ENCODE results near the gene DOLPP1.

DOLPP1 gene

GRCh38 chr9:129072171-129072570 lies 8.7 kb upstream of the DOLPP1 start:
- no peak for DNase-seq (ENCODE audit: low read depth)
- H3K4me3 ChIP-seq (replicated peaks; ENCODE audit: low read depth, low read length): no peak overlapping the region
- no peak for TF ChIP-seq CTCF (IDR thresholded peaks at IDR 0.05; ENCODE audit: low read length, missing control alignments)

- DNase-seq (ENCODE audit: low read depth): no peak
- TF ChIP-seq CTCF (IDR thresholded peaks at IDR 0.05; ENCODE audit: low read length, missing control alignments): no peak
- H3K4me3 ChIP-seq (replicated peaks; ENCODE audit: low read depth, low read length): no peak overlapping the region
These were observed 7.5 kb upstream of the DOLPP1 start for GRCh38 chr9:129073404-129073803.

- DNase-seq (ENCODE audit: low read depth): no peak
- no peak overlapping the region for H3K4me3 ChIP-seq (replicated peaks; ENCODE audit: low read depth, low read length)
- no peak for TF ChIP-seq CTCF (IDR thresholded peaks at IDR 0.05; ENCODE audit: low read length, missing control alignments)
These were observed 6.8 kb upstream of the DOLPP1 start for GRCh38 chr9:129074106-129074505.

DNA sequence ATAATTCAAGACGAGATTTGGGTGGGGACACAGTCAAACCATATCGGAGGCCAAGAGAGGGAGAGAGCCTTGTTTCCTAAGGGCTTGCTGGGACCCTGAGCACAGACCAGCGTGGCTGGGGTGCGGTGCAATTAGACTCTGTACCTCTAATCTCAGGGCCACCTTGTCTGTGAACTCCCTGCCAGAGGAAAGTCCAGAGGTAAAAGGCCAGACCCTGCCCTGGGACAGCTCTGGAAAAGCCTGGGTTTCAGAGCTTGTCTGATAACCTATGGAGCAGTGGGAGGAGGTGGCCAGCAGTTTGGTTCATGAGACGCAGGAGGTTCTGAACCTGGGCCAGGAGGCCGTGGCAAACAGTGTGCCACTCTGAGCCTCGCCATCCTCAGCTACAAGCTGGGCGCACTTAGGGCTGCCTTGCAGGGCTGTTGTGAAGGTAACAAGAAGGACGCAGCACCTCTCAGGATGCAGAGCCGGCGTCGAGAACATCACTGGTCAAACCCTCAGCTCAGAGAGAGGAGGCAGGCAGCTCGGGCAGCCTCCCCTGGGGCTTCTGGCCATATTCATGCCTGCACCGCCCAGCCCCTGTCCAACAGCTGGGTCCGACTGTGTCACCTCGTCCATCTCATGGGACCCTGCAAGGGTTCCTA lies 4.8 kb upstream of the DOLPP1 start:
- no peak overlapping the region for H3K4me3 ChIP-seq (replicated peaks; ENCODE audit: low read depth, low read length)
- no peak for TF ChIP-seq CTCF (IDR thresholded peaks at IDR 0.05; ENCODE audit: low read length, missing control alignments)
- DNase-seq (ENCODE audit: low read depth): no peak

DNA sequence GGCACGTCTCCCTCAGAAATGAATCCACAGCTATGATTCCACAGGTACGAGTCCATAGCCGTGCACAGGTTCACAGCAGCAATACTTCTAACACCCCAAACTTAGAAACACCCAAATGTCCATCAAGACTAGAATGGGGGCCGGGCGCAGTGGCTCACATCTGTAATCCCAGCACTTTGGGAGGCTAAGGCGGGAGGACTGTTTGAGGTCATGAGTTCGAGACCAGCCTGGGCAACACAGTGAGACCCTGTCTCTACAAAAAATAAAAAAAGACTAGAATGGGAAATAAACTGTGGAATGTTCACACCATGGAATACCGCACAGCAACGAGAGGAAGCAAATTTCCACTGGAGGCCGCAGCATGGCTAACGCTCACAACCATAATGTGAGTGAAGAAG lies 4.3 kb upstream of the DOLPP1 start:
- no peak for TF ChIP-seq CTCF (IDR thresholded peaks at IDR 0.05; ENCODE audit: low read length, missing control alignments)

GRCh38 chr9:129077236-129077635 lies 3.7 kb upstream of the DOLPP1 start:
- no peak for TF ChIP-seq CTCF (IDR thresholded peaks at IDR 0.05; ENCODE audit: low read length, missing control alignments)
- no peak for DNase-seq (ENCODE audit: low read depth)
- H3K4me3 ChIP-seq (replicated peaks; ENCODE audit: low read depth, low read length): no peak overlapping the region

More for the DNA sequence above, 4.3 kb upstream of the DOLPP1 start:
- no peak for DNase-seq (ENCODE audit: low read depth)
- no peak overlapping the region for H3K4me3 ChIP-seq (replicated peaks; ENCODE audit: low read depth, low read length)

Data from fibroblast of pulmonary artery (primary cell).